IMR-90 (cell line): ENCODE measurements around the gene LCAT. TPM values are rescaled to one million over a fixed set of nuclear protein-coding genes. Genes with fewer than 3 reads are reported as not detected.

Experiments
- ATAC-seq: fragments of 200-7000 bp; cut with Tn5 transposase; 2 replicates; pipeline ENCODE4 v1.9.1; 2020; ENCODE audit warnings: low read depth, mild to moderate bottlenecking, moderate library complexity
- BruUV-seq: library from RNA; stranded (reverse); fragments of 400-500 nt; replicated peaks from 2 replicates; lab custom pipeline; 2021; lab: Mats Ljungman, UMichigan
- CTCF ChIA-PET: fragments of 300-600 bp; formaldehyde crosslinking; extraction: SDS; loops from one replicate; lab custom pipeline; 2021; ENCODE audit warnings: antibody characterized with exemption; lab: Yijun Ruan, JAX
- POLR2A ChIA-PET: fragments of 300-600 bp; sonication (Branson Sonifier 250); formaldehyde crosslinking; loops from one replicate; lab custom pipeline; 2022; ENCODE audit warnings: antibody characterized with exemption; ENCODE audit not compliant: unreplicated experiment; lab: Charles Lee
- DNase-seq: peaks from one replicate; pipeline ENCODE4 v3.0.0; 2013
- H2AFZ ChIP-seq: replicated peaks from 2 replicates; pipeline ENCODE3; 2013; ENCODE audit warnings: low read length, mild to moderate bottlenecking; ENCODE audit not compliant: poor library complexity
- H2AK5ac ChIP-seq: 2 replicates; pipeline ENCODE4 v1.6.1; 2013; ENCODE audit warnings: low read depth, low read length, inconsistent platforms
- H2AK9ac ChIP-seq: replicated peaks from 2 replicates; pipeline ENCODE3; 2013; ENCODE audit warnings: mild to moderate bottlenecking, low read depth, low read length, moderate library complexity; ENCODE audit not compliant: poor library complexity
- H2BK120ac ChIP-seq: 2 replicates; pipeline ENCODE4 v1.6.1; 2013; ENCODE audit warnings: low read depth, low read length, inconsistent platforms
- H2BK15ac ChIP-seq: 3 replicates; pipeline ENCODE4 v1.6.1; 2013; ENCODE audit warnings: low read depth, low read length, inconsistent platforms
- H2BK20ac ChIP-seq: 2 replicates; pipeline ENCODE4 v1.6.1; 2013; ENCODE audit warnings: low read depth, mild to moderate bottlenecking, inconsistent platforms, low read length, moderate library complexity
- H2BK5ac ChIP-seq: 2 replicates; pipeline ENCODE4 v1.6.1; 2013; ENCODE audit warnings: mild to moderate bottlenecking, low read depth, low read length, inconsistent platforms; ENCODE audit not compliant: poor library complexity, severe bottlenecking
- H3K14ac ChIP-seq: replicated peaks from 2 replicates; pipeline ENCODE4 v1.6.1; 2013; ENCODE audit warnings: low read depth, low read length, inconsistent platforms
- H3K18ac ChIP-seq: 2 replicates; pipeline ENCODE4 v1.6.1; 2013; ENCODE audit warnings: low read depth, low read length, control low read depth
- H3K23ac ChIP-seq: 2 replicates; pipeline ENCODE4 v1.6.1; 2013; ENCODE audit warnings: low read depth, low read length, inconsistent platforms
- H3K27ac ChIP-seq: 2 replicates; pipeline ENCODE4 v1.5.1; 2013; ENCODE audit warnings: mild to moderate bottlenecking, control low read depth, low read length; ENCODE audit not compliant: insufficient read depth
- H3K27me3 ChIP-seq: 2 replicates; pipeline ENCODE4 v1.6.1; 2013; ENCODE audit warnings: low read length; ENCODE audit not compliant: control insufficient read depth, insufficient read depth
- H3K36me3 ChIP-seq: 2 replicates; pipeline ENCODE4 v1.6.1; 2013; ENCODE audit warnings: low read length, mixed read lengths; ENCODE audit not compliant: control insufficient read depth, insufficient read depth
- H3K4ac ChIP-seq: 2 replicates; pipeline ENCODE4 v1.6.1; 2013; ENCODE audit warnings: low read depth, low read length, inconsistent platforms
- H3K4me1 ChIP-seq: 2 replicates; pipeline ENCODE4 v1.6.1; 2013; ENCODE audit warnings: low read length, mixed read lengths; ENCODE audit not compliant: control insufficient read depth, insufficient read depth
- H3K4me2 ChIP-seq: 2 replicates; pipeline ENCODE4 v1.6.1; 2013; ENCODE audit warnings: low read depth, mild to moderate bottlenecking, control low read depth, low read length, moderate library complexity
- H3K4me3 ChIP-seq: 2 replicates; pipeline ENCODE4 v1.5.1; 2013; ENCODE audit warnings: low read depth, mild to moderate bottlenecking, control low read depth, low read length, moderate library complexity; ENCODE audit not compliant: insufficient read depth
- H3K56ac ChIP-seq: 2 replicates; pipeline ENCODE4 v1.6.1; 2013; ENCODE audit warnings: low read length, inconsistent platforms; ENCODE audit not compliant: insufficient read depth; ENCODE audit errors: extremely low read depth
- H3K79me1 ChIP-seq, 2 experiments: 2 replicates each; pipeline ENCODE4 v1.6.1; 2013; ENCODE audit warnings: low read length in 2 of 2, inconsistent platforms in 1 of 2, low read depth in 1 of 2
- H3K9ac ChIP-seq: 2 replicates; pipeline ENCODE4 v1.6.1; 2013; ENCODE audit warnings: low read depth, low read length, control low read depth
- H3K9me1 ChIP-seq: 2 replicates; pipeline ENCODE4 v1.6.1; 2013; ENCODE audit warnings: low read length, inconsistent platforms; ENCODE audit not compliant: insufficient read depth
- H3K9me3 ChIP-seq: 2 replicates; pipeline ENCODE4 v1.6.1; 2013; ENCODE audit warnings: low read length; ENCODE audit not compliant: control insufficient read depth, insufficient read depth
- H4K20me1 ChIP-seq: 2 replicates; pipeline ENCODE4 v1.6.1; 2013; ENCODE audit warnings: low read length, inconsistent platforms; ENCODE audit not compliant: insufficient read depth
- H4K5ac ChIP-seq: 2 replicates; pipeline ENCODE4 v1.6.1; 2013; ENCODE audit warnings: mild to moderate bottlenecking, low read depth, low read length, control low read depth
- H4K8ac ChIP-seq, 2 experiments: 2 replicates each; pipeline ENCODE4 v1.6.1; 2013; ENCODE audit warnings: low read depth in 2 of 2, low read length in 2 of 2, control low read depth in 1 of 2, inconsistent platforms in 1 of 2
- H4K91ac ChIP-seq: 2 replicates; pipeline ENCODE4 v1.6.1; 2013; ENCODE audit warnings: low read depth, low read length, inconsistent platforms; ENCODE audit not compliant: insufficient read depth
- MAZ ChIP-seq: IDR thresholded peaks from 2 replicates; pipeline ENCODE4 v1.6.1; 2012; ENCODE audit warnings: low read depth, mild to moderate bottlenecking, low read length, improper control_type of control experiment, moderate library complexity, borderline replicate concordance
- POLR2A ChIP-seq: IDR thresholded peaks from 2 replicates; pipeline ENCODE4 v1.6.1; 2012; ENCODE audit warnings: mild to moderate bottlenecking, low read depth, low read length
- WGBS, 2 experiments: methylation state at CpG; one replicate each; pipeline versions ENCODE4 v1.1.5 to v1.1.7; 2013; ENCODE audit warnings: missing lambda C conversion rate in 2 of 2; ENCODE audit not compliant: insufficient read length in 1 of 2; ENCODE audit errors: extremely low coverage in 2 of 2; 5-methylcytosine and 5-hydroxymethylcytosine counted together
- dilution Hi-C: fragments of 300-500 bp; cut with HindIII; formaldehyde crosslinking; loops from one replicate; pipeline ENCODE4 v1.14.3; 2018; ENCODE audit warnings: low sequenced_read_pairs; ENCODE audit not compliant: unreplicated experiment
- in situ Hi-C: fragments of 300-500 bp; cut with MboI; formaldehyde crosslinking; loops from 3 replicates; pipeline ENCODE4 v1.14.3; 2019; ENCODE audit warnings: low sequenced_read_pairs, inconsistent platforms, mixed read lengths
- intact Hi-C: fragments of 100-400 bp; cut with micrococcal nuclease; formaldehyde crosslinking; loops from 2 replicates; pipeline ENCODE4 v1.10.0; 2022
- polyA plus RNA-seq, 3 experiments: library from polyadenylated mRNA; depleted of rRNA; stranded (reverse); fragments of >200 nt; gene quantifications; 2 replicates each; pipeline ENCODE4 v1.2.3, GENCODE V29; 2012; ENCODE audit warnings: low replicate concordance in 1 of 3
- total RNA-seq: library from RNA; depleted of rRNA; stranded (reverse); fragments of >200 nt; gene quantifications from 2 replicates; pipeline ENCODE4 v1.2.3, GENCODE V29; 2012
- TF ChIP-seq, protein P1 (sequence below): fragments of 150-350 bp; IDR thresholded peaks from 2 replicates; pipeline ENCODE4 v1.6.1; 2016; ENCODE audit warnings: low read depth, mild to moderate bottlenecking, low read length, moderate library complexity, borderline replicate concordance
- TF ChIP-seq, protein P2 (sequence below): fragments of 150-350 bp; IDR thresholded peaks from 2 replicates; pipeline ENCODE4 v1.6.1; 2017; ENCODE audit warnings: mild to moderate bottlenecking, antibody characterized with exemption, low read length, low read depth

LCAT gene
- total and polyA plus RNA-seq, 2 of the 4 experiments (the other 2 are of a cell fraction): 1.4 to 18.8 TPM

DNA sequence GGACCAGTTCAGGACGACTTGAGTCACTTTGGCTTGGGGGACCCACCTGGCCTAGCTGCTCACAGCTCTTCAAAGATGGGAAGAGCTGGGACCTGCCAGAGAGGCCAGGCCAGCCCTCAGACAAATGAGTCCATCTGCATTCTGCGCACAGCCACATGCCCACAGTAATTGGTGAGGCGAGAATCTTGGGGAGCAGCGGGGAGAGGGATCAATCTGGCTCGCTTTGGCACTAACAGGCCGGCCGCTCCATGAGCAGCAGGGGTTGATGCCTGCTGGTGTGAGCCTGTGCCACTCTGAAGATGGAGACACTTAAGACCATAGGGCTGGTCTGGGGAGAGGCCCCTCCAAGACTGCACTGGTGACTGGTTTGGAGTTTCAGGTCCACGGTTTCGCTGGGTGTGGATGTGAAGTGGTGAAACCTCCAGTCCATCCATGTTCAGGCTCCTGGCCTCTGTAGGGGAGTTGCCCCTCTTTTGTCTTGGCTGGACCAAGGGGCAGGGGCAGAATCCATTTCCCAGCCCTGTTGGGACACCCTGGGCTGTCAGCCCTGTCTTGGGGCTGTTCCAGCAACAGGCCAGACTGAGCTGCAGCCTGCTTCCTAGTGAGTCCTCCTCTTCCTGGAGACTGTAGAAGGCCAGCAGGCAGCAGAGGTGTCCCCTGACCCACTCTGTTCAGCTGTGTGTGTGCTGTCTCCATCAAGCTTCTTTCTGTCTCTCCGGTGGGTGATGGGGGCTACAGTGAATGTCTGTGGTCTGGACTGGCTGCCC, 19.6 kb downstream of the LCAT start:
- no peak overlapping the region for H3K14ac ChIP-seq
- dilution Hi-C loops (no loop called here), in situ Hi-C loops (no loop called here), intact Hi-C loops (no loop called here)
- no peak overlapping the region for H2BK15ac ChIP-seq
- no peak overlapping the region for H2AK5ac ChIP-seq
- DNase-seq (no peak), ATAC-seq (no peak)
- peaks cover 12 to 59% of the 10 kb centered on the region in 2 experiments for H3K79me1 ChIP-seq
- no peak overlapping the region for H3K4ac ChIP-seq
- H4K91ac ChIP-seq: no peak overlapping the region
- no peak overlapping the region for H3K4me2 ChIP-seq
- no peak overlapping the region for H2BK120ac ChIP-seq
- no peak overlapping the region for H4K5ac ChIP-seq
- H3K27me3 ChIP-seq: no peaks in the 10 kb centered on the region
- no peak overlapping the region for H2AFZ ChIP-seq
- H3K9ac ChIP-seq: no peak overlapping the region
- peaks cover 6% of the 10 kb centered on the region for H3K9me1 ChIP-seq
- peaks cover 27% of the 10 kb centered on the region for H3K36me3 ChIP-seq
- no peak overlapping the region for H3K23ac ChIP-seq
- ChIA-PET CTCF (interaction anchor here (0.6 to 0.9 kb wide), 2 partner anchors 42 to 403 kb away, joined by 3 to 8 read pairs; no protein-coding TSS in a partner anchor), POLR2A (interaction anchor here (1.0 kb wide), 1 partner anchor 8 kb away, joined by 3 read pairs; no protein-coding TSS in a partner anchor)
- no peak overlapping the region for H4K8ac ChIP-seq
- H3K27ac ChIP-seq: no peak overlapping the region
- no peak overlapping the region for H2BK5ac ChIP-seq
- H3K56ac ChIP-seq: no peak overlapping the region
- no peak for TF ChIP-seq MAZ
- TF ChIP-seq POLR2A: no peak
- TF ChIP-seq, protein P1, sequence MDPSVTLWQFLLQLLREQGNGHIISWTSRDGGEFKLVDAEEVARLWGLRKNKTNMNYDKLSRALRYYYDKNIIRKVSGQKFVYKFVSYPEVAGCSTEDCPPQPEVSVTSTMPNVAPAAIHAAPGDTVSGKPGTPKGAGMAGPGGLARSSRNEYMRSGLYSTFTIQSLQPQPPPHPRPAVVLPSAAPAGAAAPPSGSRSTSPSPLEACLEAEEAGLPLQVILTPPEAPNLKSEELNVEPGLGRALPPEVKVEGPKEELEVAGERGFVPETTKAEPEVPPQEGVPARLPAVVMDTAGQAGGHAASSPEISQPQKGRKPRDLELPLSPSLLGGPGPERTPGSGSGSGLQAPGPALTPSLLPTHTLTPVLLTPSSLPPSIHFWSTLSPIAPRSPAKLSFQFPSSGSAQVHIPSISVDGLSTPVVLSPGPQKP: no peak
- TF ChIP-seq, protein P2, sequence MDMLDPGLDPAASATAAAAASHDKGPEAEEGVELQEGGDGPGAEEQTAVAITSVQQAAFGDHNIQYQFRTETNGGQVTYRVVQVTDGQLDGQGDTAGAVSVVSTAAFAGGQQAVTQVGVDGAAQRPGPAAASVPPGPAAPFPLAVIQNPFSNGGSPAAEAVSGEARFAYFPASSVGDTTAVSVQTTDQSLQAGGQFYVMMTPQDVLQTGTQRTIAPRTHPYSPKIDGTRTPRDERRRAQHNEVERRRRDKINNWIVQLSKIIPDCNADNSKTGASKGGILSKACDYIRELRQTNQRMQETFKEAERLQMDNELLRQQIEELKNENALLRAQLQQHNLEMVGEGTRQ: no peak
- H3K4me1 ChIP-seq: no peaks in the 10 kb centered on the region
- no peaks in the 10 kb centered on the region for H3K9me3 ChIP-seq
- no peak overlapping the region for H2BK20ac ChIP-seq
- H2AK9ac ChIP-seq: no peak overlapping the region
- no peak overlapping the region for H3K18ac ChIP-seq
- no TSS peak for BruUV-seq
- peaks cover 66% of the 10 kb centered on the region for H4K20me1 ChIP-seq
- H3K4me3 ChIP-seq: no peak overlapping the region
- 96% methylated on average over 4 of the region's 10 CpGs; no CpG with 5 or more reads in 1 of the 2 experiments for WGBS, 2 experiments
